Central memory CD8-positive, alpha-beta T cell (primary cell): ENCODE results near the gene KRT25.

ENCODE experiments used
- ATAC-seq: fragments of 150-1000 bp; cut with Tn5 transposase; replicated peaks from 2 replicates; pipeline ENCODE4 v1.10.0; 2022; ENCODE audit warnings: mild to moderate bottlenecking, moderate FRiP score, moderate number of reproducible peaks; ENCODE audit not compliant: poor library complexity, severe bottlenecking; ENCODE audit errors: extremely low read depth
- DNase-seq, 2 donors: peaks; one replicate each; pipeline ENCODE4 v3.0.0; 2021; ENCODE audit warnings: low spot score in 2 of 2
- H3K27ac Mint-ChIP-seq: one replicate; pipeline ENCODE4 v1.8.0; 2022; ENCODE audit warnings: low read depth, mild to moderate bottlenecking, moderate library complexity, mixed read lengths
- H3K27me3 Mint-ChIP-seq: one replicate; pipeline ENCODE4 v1.8.0; 2022; ENCODE audit warnings: mixed read lengths
- H3K36me3 Mint-ChIP-seq: one replicate; pipeline ENCODE4 v1.8.0; 2022; ENCODE audit warnings: mild to moderate bottlenecking, moderate library complexity, mixed read lengths; ENCODE audit not compliant: insufficient read depth
- H3K4me1 Mint-ChIP-seq: one replicate; pipeline ENCODE4 v1.8.0; 2022; ENCODE audit warnings: mixed read lengths
- H3K4me3 Mint-ChIP-seq: one replicate; pipeline ENCODE4 v1.8.0; 2022; ENCODE audit warnings: mild to moderate bottlenecking, moderate library complexity, mixed read lengths
- H3K9me3 Mint-ChIP-seq: one replicate; pipeline ENCODE4 v1.8.0; 2022; ENCODE audit warnings: mixed read lengths

Gene KRT25

GRCh38 chr17:40755231-40755630 lies at the start of gene KRT25:
TSS of gene KRT25 (minus strand) at chr17:40755331. CDS start at chr17:40755271, 60 bp downstream.
- ATAC-seq = no peak
- Mint-ChIP-seq H3K27ac (no peak within 1 kb of the TSS), H3K4me1 (no peaks in the 10 kb centered on the region), H3K4me3 (no peak within 1 kb of the TSS), H3K27me3 (peaks cover 68% of the 10 kb centered on the region), H3K9me3 (peaks cover 19% of the 10 kb centered on the region), H3K36me3 (peaks cover 2% of the 10 kb centered on the region)
- DNase-seq = no peak

GRCh38 chr17:40803617-40804082 lies 48.5 kb upstream of the KRT25 start:
- Mint-ChIP-seq H3K27ac (no peak overlapping the region), H3K36me3 (no peaks in the 10 kb centered on the region), H3K27me3 (peaks cover 47% of the 10 kb centered on the region), H3K4me3 (no peak overlapping the region), H3K4me1 (no peaks in the 10 kb centered on the region), H3K9me3 (no peaks in the 10 kb centered on the region)
- DNase-seq = peak; percentile 52 to 55
- peak; percentile 71 for ATAC-seq

- H3K27ac Mint-ChIP-seq = no peak overlapping the region
Measured at GRCh38 chr17:40801157-40801556, 46.0 kb upstream of the KRT25 start.

GRCh38 chr17:40800381-40800780 lies 45.2 kb upstream of the KRT25 start:
- H3K4me3 Mint-ChIP-seq = no peak overlapping the region
- no peak overlapping the region for H3K27ac Mint-ChIP-seq
- no peaks in the 10 kb centered on the region for H3K36me3 Mint-ChIP-seq
- no peak for ATAC-seq
- H3K27me3 Mint-ChIP-seq = peaks cover 30% of the 10 kb centered on the region
- H3K9me3 Mint-ChIP-seq = no peaks in the 10 kb centered on the region
- no peaks in the 10 kb centered on the region for H3K4me1 Mint-ChIP-seq
- DNase-seq = no peak

More at GRCh38 chr17:40801157-40801556, 46.0 kb upstream of the KRT25 start:
- Mint-ChIP-seq H3K27me3 (peaks cover 30% of the 10 kb centered on the region), H3K36me3 (no peaks in the 10 kb centered on the region), H3K4me1 (no peaks in the 10 kb centered on the region), H3K9me3 (no peaks in the 10 kb centered on the region), H3K4me3 (no peak overlapping the region)
- no peak for ATAC-seq
- no peak for DNase-seq

GRCh38 chr17:40799859-40800258 lies 44.7 kb upstream of the KRT25 start, which contains the start of gene KRT28:
TSS of gene KRT28 (minus strand) at chr17:40799959. CDS start at chr17:40799893, 66 bp downstream.
- Mint-ChIP-seq H3K36me3 (no peaks in the 10 kb centered on the region), H3K4me1 (no peaks in the 10 kb centered on the region), H3K4me3 (no peak within 1 kb of the TSS), H3K9me3 (no peaks in the 10 kb centered on the region), H3K27me3 (peaks cover 30% of the 10 kb centered on the region), H3K27ac (no peak within 1 kb of the TSS)
- DNase-seq (no peak), ATAC-seq (no peak)

- H3K27ac Mint-ChIP-seq = no peak overlapping the region
- H3K9me3 Mint-ChIP-seq = no peaks in the 10 kb centered on the region
- DNase-seq (no peak), ATAC-seq (no peak)
- no peaks in the 10 kb centered on the region for H3K36me3 Mint-ChIP-seq
- H3K27me3 Mint-ChIP-seq = peaks cover 40% of the 10 kb centered on the region
- no peak overlapping the region for H3K4me3 Mint-ChIP-seq
- no peaks in the 10 kb centered on the region for H3K4me1 Mint-ChIP-seq
Measured at GRCh38 chr17:40796846-40797245, 41.7 kb upstream of the KRT25 start.

GRCh38 chr17:40795019-40795667 lies 40.0 kb upstream of the KRT25 start:
- H3K27ac Mint-ChIP-seq = no peak overlapping the region
- no peaks in the 10 kb centered on the region for H3K36me3 Mint-ChIP-seq
- no peaks in the 10 kb centered on the region for H3K9me3 Mint-ChIP-seq
- ATAC-seq = no peak
- DNase-seq = no peak
- no peaks in the 10 kb centered on the region for H3K4me1 Mint-ChIP-seq
- no peak overlapping the region for H3K4me3 Mint-ChIP-seq
- peaks cover 40% of the 10 kb centered on the region for H3K27me3 Mint-ChIP-seq

GRCh38 chr17:40794466-40794865 lies 39.3 kb upstream of the KRT25 start:
- Mint-ChIP-seq H3K9me3 (no peaks in the 10 kb centered on the region), H3K4me3 (no peak overlapping the region), H3K36me3 (no peaks in the 10 kb centered on the region), H3K4me1 (no peaks in the 10 kb centered on the region), H3K27me3 (peaks cover 40% of the 10 kb centered on the region), H3K27ac (no peak overlapping the region)
- DNase-seq (no peak), ATAC-seq (no peak)

GRCh38 chr17:40793832-40794231 lies 38.7 kb upstream of the KRT25 start:
- no peaks in the 10 kb centered on the region for H3K4me1 Mint-ChIP-seq
- H3K36me3 Mint-ChIP-seq = no peaks in the 10 kb centered on the region
- no peaks in the 10 kb centered on the region for H3K9me3 Mint-ChIP-seq
- ATAC-seq = no peak
- no peak overlapping the region for H3K27ac Mint-ChIP-seq
- no peak overlapping the region for H3K4me3 Mint-ChIP-seq
- DNase-seq = no peak
- H3K27me3 Mint-ChIP-seq = peaks cover 40% of the 10 kb centered on the region

- Mint-ChIP-seq H3K4me3 (no peak overlapping the region), H3K36me3 (no peaks in the 10 kb centered on the region), H3K27me3 (peaks cover 51% of the 10 kb centered on the region), H3K4me1 (no peaks in the 10 kb centered on the region), H3K27ac (no peak overlapping the region), H3K9me3 (no peaks in the 10 kb centered on the region)
- DNase-seq (no peak), ATAC-seq (no peak)
Measured at GRCh38 chr17:40791787-40792436, 36.8 kb upstream of the KRT25 start.

- no peak overlapping the region for H3K4me3 Mint-ChIP-seq
- DNase-seq (no peak), ATAC-seq (no peak)
- H3K9me3 Mint-ChIP-seq = no peaks in the 10 kb centered on the region
- no peak overlapping the region for H3K27ac Mint-ChIP-seq
- H3K27me3 Mint-ChIP-seq = peaks cover 45% of the 10 kb centered on the region
- no peaks in the 10 kb centered on the region for H3K4me1 Mint-ChIP-seq
- no peaks in the 10 kb centered on the region for H3K36me3 Mint-ChIP-seq
Measured at GRCh38 chr17:40791111-40791510, 36.0 kb upstream of the KRT25 start.

- peaks cover 82% of the 10 kb centered on the region for H3K27me3 Mint-ChIP-seq
- H3K9me3 Mint-ChIP-seq = no peaks in the 10 kb centered on the region
- H3K36me3 Mint-ChIP-seq = no peaks in the 10 kb centered on the region
- ATAC-seq (no peak), DNase-seq (no peak)
- no peak within 1 kb of the TSS for H3K27ac Mint-ChIP-seq
- H3K4me3 Mint-ChIP-seq = no peak within 1 kb of the TSS
- no peaks in the 10 kb centered on the region for H3K4me1 Mint-ChIP-seq
Measured at GRCh38 chr17:40782450-40782849, 27.3 kb upstream of the KRT25 start, which contains the start of gene KRT27. TSS of gene KRT27 (minus strand) at chr17:40782550. CDS start at chr17:40782493, 57 bp downstream.
